ENCODE measurements around the gene KCNV2. TPM values are rescaled to one million over a fixed set of nuclear protein-coding genes. Genes with fewer than 3 reads are reported as not detected.
A peak's percentile ranks its signal among the peaks of the same experiment; 100 is the strongest.

The KCNV2 gene
- total RNA-seq, 2 experiments from 2014 or later: not detected

DNA sequence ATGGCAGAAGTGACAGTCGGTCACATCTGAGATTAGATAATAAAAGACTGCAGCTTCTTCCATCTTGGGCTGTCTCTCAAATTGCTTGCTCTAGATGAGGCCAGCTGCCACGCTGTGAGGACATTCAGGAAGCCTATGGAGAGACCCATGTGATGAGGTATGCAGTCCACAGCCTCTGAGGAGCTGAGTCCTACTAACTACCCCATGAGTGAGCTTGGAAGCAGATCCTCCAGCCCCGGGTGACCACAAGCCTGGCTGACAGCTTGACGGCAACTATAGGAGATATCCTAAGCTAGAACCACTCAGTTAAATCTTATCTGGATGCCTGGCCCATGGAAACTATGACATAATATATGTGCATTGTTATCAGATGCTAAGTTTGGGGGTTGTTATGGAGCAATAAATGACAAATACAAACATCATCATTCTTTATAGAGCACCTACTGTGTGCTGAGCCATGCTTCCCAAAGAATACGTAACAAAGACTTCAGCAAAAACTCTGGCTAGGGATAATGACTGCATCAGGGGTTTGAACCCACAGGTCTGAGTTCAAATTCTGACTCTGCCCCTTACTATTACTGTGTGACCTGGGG is 26.7 kb downstream of the KCNV2 start:
- no peak for DNase-seq
- Mint-ChIP-seq H3K27ac (no peak overlapping the region), H3K4me1 (ENCODE audit: low read depth) (no peaks in the 10 kb centered on the region), H3K4me3 (no peak overlapping the region), H3K36me3 (ENCODE audit: low read depth) (peaks cover 39% of the 10 kb centered on the region), H3K9me3 (peaks cover 4% of the 10 kb centered on the region), H3K27me3 (ENCODE audit: low read depth) (no peaks in the 10 kb centered on the region)
- CTCF ChIA-PET: interaction anchor here (0.6 kb wide), 1 partner anchor 199 kb away, joined by 3 read pairs; no protein-coding TSS in a partner anchor
- intact Hi-C loops (cut with micrococcal nuclease): no loop called here

DNA sequence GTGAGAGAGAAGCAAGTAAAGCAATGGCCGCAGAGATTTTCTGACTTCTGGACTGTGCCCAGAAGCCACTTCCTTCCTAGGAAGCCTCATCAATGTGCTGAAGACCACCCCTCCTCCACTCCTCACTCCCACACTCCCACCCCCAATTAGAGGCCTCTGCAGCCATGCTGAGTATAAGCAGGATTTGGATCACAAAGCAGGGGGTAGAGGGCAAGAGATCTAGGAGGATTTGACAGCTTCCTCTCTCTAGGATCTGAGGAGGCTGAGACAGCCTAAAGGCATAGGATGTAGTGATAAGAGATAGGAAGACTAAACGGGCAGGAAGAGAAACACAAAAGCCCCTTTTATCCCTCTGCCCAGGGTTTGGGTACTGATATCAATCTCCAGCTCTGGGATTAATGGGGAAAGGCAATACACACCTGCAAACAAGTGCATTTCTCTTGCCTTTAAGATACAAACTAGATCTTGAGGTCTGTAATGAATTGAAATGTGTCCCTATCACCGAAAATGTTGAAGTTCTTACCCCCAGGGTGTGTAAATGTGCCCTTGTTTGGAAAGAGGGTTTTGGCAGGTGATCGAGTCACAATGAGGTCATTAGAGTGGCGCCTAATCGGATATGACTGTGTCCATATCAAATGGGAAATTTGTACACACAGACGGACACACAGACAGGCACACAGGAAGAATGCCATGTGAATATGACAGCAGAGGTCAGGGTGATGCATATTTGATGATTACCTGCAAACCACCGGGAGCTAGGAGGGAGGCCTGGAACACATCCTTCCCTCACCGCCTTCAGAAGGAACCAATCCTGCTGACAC is 28.5 kb downstream of the KCNV2 start:
- peaks cover 13% of the 10 kb centered on the region for H3K9me3 Mint-ChIP-seq
- no peaks in the 10 kb centered on the region for H3K27me3 Mint-ChIP-seq (ENCODE audit: low read depth)
- no peak for DNase-seq
- intact Hi-C loops (cut with micrococcal nuclease): no loop called here
- H3K4me1 Mint-ChIP-seq (ENCODE audit: low read depth): no peaks in the 10 kb centered on the region
- CTCF ChIA-PET: no interaction called here
- H3K4me3 Mint-ChIP-seq: no peak overlapping the region
- peaks cover 52% of the 10 kb centered on the region for H3K36me3 Mint-ChIP-seq (ENCODE audit: low read depth)
- no peak overlapping the region for H3K27ac Mint-ChIP-seq

DNA sequence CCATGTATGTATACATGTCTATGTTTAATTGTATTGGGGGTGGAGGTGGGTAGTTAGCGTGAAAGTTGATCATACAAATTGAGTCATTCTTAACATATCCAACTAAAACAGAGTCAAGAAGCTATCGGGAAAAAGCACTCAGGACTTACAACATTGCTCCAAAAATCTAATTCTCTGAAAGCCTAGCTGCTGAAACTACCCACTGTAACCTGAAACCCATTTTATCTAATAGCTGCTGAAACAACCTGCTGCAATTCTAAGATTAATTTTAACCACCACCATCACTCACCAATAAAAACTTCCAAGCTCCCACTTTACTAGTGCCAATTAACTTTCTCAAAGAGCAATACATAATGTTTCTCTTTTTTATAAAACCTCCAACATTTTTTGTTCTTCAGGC is 32.2 kb downstream of the KCNV2 start:
- H3K9me3 Mint-ChIP-seq: peaks cover 19% of the 10 kb centered on the region
- intact Hi-C loops (cut with micrococcal nuclease): no loop called here
- H3K27ac Mint-ChIP-seq: no peak overlapping the region
- peaks cover 74% of the 10 kb centered on the region for H3K36me3 Mint-ChIP-seq (ENCODE audit: low read depth)
- CTCF ChIA-PET: no interaction called here
- DNase-seq: no peak
- no peaks in the 10 kb centered on the region for H3K4me1 Mint-ChIP-seq (ENCODE audit: low read depth)
- no peak overlapping the region for H3K4me3 Mint-ChIP-seq
- no peaks in the 10 kb centered on the region for H3K27me3 Mint-ChIP-seq (ENCODE audit: low read depth)

DNA sequence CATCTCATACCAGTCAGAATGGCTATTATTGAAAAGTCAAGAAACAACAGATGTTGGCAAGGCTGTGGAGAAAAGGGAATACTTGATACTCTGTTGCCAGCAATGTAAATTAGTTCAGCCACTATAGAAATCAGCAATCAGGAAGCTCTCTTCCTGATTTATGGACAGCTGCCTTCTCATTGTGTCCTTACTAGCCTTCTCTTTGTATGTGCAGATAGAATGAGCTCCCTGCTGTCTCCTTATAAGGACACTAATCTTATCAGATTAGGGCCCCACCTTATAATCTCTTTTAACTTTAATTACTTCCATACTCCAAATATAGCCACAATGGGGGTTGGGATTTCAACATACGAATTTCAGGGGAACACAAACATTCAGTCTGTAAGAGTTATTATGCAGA is 38.0 kb downstream of the KCNV2 start:
- no peaks in the 10 kb centered on the region for H3K4me1 Mint-ChIP-seq (ENCODE audit: low read depth)
- H3K36me3 Mint-ChIP-seq (ENCODE audit: low read depth): peaks cover 75% of the 10 kb centered on the region
- CTCF ChIA-PET: no interaction called here

DNA sequence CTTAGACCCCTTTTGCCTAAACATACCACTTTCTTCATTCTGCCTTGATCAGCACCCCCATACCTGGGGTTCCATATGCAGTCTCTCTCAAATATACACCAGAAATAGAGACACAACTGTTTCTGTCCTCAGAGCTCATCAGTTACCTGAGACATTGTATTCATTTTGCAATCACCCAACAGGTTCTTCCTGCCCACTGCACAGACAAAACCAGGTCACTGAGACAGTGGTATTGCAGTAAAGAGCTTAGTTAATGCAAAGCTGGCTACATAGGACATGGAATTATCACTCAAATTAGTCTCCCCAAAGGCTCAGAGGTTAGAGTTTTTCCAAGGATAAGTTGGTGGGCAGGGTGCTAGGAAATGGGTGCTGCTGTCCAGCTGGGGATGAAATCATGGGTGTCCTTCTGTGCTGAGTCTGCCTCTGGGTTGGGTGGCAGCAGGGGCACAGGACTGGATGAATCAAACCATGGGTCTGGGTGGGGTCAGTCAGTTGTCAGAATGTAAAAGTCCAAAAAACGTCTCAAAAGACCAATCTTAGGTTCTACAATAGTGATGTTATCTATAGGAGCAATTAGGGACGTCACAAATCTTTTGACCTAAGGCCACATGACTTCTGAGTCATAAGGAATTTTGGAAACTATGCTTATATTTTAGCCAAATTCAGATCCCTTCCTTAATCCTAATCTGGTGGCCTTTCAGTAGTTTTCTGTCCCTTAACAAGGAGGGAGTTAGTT is 41.0 kb downstream of the KCNV2 start:
- no peak overlapping the region for H3K27ac Mint-ChIP-seq
- no peak for DNase-seq
- H3K27me3 Mint-ChIP-seq (ENCODE audit: low read depth): no peaks in the 10 kb centered on the region
- intact Hi-C loops (cut with micrococcal nuclease): no loop called here
- H3K36me3 Mint-ChIP-seq (ENCODE audit: low read depth): peaks cover 72% of the 10 kb centered on the region
- H3K4me3 Mint-ChIP-seq: no peak overlapping the region
- no peaks in the 10 kb centered on the region for H3K9me3 Mint-ChIP-seq
- H3K4me1 Mint-ChIP-seq (ENCODE audit: low read depth): no peaks in the 10 kb centered on the region
- CTCF ChIA-PET: no interaction called here

More for the DNA sequence above, 38.0 kb downstream of the KCNV2 start:
- DNase-seq: no peak
- H3K27me3 Mint-ChIP-seq (ENCODE audit: low read depth): no peaks in the 10 kb centered on the region
- no peak overlapping the region for H3K27ac Mint-ChIP-seq
- intact Hi-C loops (cut with micrococcal nuclease): no loop called here
- H3K4me3 Mint-ChIP-seq: no peak overlapping the region
- H3K9me3 Mint-ChIP-seq: peaks cover 9% of the 10 kb centered on the region

DNA sequence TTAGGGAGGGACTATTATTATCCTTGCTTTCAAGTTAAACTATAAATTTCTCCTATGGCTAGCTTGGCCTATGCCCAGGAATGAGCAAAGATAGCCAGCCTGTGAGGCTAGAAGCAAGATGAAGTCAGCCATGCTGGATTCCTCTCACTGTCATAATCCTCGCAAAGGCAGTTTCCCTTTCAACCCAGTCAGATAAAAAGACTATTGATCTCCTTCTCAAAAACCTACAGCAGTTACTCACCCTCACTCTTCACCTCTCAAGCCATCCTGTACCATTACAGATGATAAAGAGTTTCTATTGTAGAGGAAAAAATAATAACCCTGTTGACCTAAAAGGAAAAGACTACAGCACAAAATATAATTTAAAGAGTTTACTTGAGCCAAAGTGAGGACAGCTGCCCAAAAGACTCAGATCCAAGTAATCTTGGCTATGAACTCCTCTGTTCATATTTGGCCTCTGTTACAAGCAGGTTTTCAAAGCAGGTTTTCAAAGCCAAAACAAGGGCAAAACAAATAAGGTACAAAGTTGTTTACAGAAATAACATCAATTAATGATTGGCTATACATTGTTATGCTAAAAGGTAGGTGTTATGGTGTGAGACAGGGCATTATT is 41.7 kb downstream of the KCNV2 start:
- no peak for DNase-seq
- Mint-ChIP-seq H3K4me1 (ENCODE audit: low read depth) (peaks cover 2% of the 10 kb centered on the region), H3K36me3 (ENCODE audit: low read depth) (peaks cover 72% of the 10 kb centered on the region)

DNA sequence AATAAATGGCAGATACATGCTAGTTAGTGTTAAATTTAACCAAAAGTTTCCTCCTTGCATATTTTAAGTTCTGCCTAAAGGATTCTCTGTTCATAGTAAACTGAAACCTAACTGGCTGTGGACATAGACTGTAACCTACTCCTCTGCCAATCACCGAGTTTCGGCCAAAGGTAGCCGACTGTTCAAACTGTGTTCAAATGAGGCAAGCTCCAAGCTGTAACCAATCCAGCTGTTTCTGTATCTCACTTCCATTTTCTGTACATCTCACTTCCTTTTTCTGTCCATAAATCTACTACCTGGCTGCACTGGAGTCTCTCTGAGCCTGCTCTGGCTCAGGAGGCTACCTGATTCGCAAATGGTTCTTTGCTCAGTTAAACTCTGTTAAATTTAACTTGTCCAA is 44.1 kb downstream of the KCNV2 start:
- Mint-ChIP-seq H3K4me3 (no peak overlapping the region), H3K36me3 (ENCODE audit: low read depth) (peaks cover 67% of the 10 kb centered on the region), H3K4me1 (ENCODE audit: low read depth) (peaks cover 23% of the 10 kb centered on the region), H3K9me3 (no peaks in the 10 kb centered on the region), H3K27me3 (ENCODE audit: low read depth) (no peaks in the 10 kb centered on the region), H3K27ac (no peak overlapping the region)
- no peak for DNase-seq
- CTCF ChIA-PET: no interaction called here
- intact Hi-C loops (cut with micrococcal nuclease): no loop called here

More for the DNA sequence above, 41.7 kb downstream of the KCNV2 start:
- Mint-ChIP-seq H3K27me3 (ENCODE audit: low read depth) (no peaks in the 10 kb centered on the region), H3K4me3 (no peak overlapping the region), H3K9me3 (no peaks in the 10 kb centered on the region), H3K27ac (no peak overlapping the region)
- CTCF ChIA-PET: no interaction called here
- intact Hi-C loops (cut with micrococcal nuclease): no loop called here

DNA sequence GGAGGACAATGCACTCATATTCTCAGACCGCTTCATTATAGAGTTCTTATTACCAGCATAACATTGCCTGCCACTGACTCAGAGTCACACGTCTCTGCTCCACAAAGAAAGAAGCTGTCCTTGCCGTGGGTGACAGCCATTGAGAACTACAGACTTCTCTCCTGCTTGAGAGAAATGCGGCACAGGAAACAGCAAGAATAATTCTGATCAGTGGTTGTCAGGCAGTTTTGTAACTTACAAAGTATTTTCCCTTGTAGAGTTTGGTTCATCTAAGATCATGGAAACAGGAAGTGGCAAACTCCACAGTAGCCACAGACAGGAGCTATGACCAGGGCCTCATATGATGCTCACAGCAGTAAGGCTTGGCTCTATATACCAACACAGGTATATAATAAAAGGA is 47.0 kb downstream of the KCNV2 start:
- Mint-ChIP-seq H3K27ac (peak overlapping the region; percentile 82), H3K27me3 (ENCODE audit: low read depth) (no peaks in the 10 kb centered on the region), H3K4me3 (no peak overlapping the region), H3K36me3 (ENCODE audit: low read depth) (peaks cover 59% of the 10 kb centered on the region), H3K9me3 (no peaks in the 10 kb centered on the region), H3K4me1 (ENCODE audit: low read depth) (peaks cover 23% of the 10 kb centered on the region)
- CTCF ChIA-PET: no interaction called here
- peak; percentile 37 for DNase-seq
- intact Hi-C loops (cut with micrococcal nuclease): loop anchor here (1.0 kb wide), 1 partner anchor 143 kb away; the partner anchor contains the start of gene VLDLR

DNA sequence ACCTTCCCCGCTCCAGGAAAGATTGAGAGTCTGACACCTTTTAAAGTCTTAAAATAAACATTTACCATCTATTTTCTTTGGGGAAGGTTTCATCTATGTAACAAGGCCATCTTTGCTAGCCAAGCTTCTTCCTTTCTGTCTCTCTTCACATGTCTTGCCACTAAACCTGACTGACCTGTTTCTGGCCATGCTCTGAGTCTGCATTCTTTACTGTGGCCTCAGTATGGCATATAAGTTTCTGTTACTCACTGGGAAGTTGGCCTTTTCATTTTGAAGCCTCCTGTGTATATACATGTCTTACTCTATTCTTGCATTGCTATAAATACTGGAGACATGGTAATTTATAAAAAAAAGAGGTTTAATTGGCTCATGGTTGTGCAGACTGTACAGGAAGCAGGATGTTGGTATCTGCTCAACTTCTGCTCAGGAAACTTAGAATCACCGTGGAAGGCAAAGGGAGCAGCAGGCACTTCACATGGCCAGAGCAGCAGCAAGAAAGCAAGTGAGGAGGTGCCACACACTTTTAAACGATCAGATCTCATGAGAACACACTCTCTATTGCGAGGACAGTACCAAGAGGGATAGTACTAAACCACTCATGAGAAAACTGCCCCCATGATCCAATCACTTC is 48.1 kb downstream of the KCNV2 start:
- intact Hi-C loops (cut with micrococcal nuclease): no loop called here
- Mint-ChIP-seq H3K27ac (peak overlapping the region; percentile 72), H3K36me3 (ENCODE audit: low read depth) (peaks cover 58% of the 10 kb centered on the region), H3K9me3 (no peaks in the 10 kb centered on the region), H3K4me1 (ENCODE audit: low read depth) (peaks cover 23% of the 10 kb centered on the region), H3K4me3 (no peak overlapping the region), H3K27me3 (ENCODE audit: low read depth) (no peaks in the 10 kb centered on the region)
- DNase-seq: no peak
- CTCF ChIA-PET: no interaction called here

DNA sequence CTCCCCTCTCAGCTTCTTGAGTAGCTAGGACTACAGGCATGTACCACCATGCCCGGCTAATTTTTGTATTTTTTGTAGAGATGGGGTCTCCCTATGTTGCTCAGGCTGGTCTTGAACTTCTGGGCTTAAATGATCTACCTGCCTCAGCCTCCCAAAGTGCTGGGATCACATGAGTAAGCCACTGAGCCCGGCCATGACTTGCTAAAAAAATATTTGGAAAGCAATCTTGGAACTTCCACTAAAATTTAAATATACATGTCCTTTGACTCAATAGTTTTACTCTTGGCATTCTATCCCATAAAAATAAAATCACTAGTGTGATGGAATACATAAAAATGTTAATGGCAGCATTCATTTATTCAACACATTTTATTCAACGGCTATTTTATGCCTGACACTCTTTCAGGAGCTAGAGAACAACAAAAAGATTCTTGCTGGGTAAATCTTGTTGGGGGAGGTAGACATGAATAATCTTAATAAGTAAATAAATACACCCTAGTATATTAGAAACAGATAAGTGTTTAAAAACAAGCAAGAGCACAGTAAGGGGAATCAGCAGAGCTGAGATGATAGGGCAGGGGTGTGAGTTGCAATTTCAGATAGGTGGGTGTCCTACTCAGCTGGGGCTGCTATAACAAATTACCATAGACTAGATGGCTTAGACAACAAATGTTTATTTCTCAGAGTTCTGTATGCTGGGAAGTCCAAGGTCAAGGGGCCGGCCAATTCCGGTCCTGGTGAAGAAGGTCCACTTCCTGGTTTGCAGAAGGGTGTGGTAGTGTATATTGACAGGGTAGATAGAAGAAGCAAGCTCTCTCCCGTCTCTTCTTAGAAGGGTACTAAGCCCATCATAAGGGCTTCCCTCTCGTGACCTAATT is 50.7 kb downstream of the KCNV2 start:
- no peak overlapping the region for H3K27ac Mint-ChIP-seq
- H3K27me3 Mint-ChIP-seq (ENCODE audit: low read depth): no peaks in the 10 kb centered on the region
- DNase-seq: no peak
- peaks cover 23% of the 10 kb centered on the region for H3K4me1 Mint-ChIP-seq (ENCODE audit: low read depth)
- intact Hi-C loops (cut with micrococcal nuclease): no loop called here
- no peaks in the 10 kb centered on the region for H3K9me3 Mint-ChIP-seq
- H3K4me3 Mint-ChIP-seq: no peak overlapping the region
- H3K36me3 Mint-ChIP-seq (ENCODE audit: low read depth): peaks cover 67% of the 10 kb centered on the region
- CTCF ChIA-PET: no interaction called here

DNA sequence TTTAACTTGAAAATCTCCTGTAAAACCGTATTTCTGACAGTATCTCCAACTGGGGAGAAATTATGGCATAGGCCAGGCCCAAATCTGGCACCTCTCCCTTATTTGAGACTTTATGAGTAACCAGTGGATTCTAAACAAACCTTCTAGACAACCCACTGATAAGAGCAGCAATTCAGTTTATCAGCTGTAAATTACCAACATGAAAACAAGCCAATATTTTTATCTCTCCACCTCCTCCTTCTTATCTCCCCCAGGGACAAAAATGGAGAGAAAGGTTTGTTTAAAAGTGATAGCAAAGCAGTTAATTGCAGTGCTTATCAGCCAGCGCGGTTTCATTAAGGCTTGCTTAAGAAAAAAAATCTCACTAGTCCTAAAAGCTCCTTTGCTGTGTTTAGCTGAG is 53.8 kb downstream of the KCNV2 start:
- CTCF ChIA-PET: no interaction called here

More for the DNA sequence above, 53.8 kb downstream of the KCNV2 start:
- Mint-ChIP-seq H3K4me3 (no peak overlapping the region), H3K9me3 (peaks cover 21% of the 10 kb centered on the region), H3K27ac (no peak overlapping the region), H3K27me3 (ENCODE audit: low read depth) (no peaks in the 10 kb centered on the region), H3K36me3 (ENCODE audit: low read depth) (peaks cover 77% of the 10 kb centered on the region), H3K4me1 (ENCODE audit: low read depth) (peaks cover 4% of the 10 kb centered on the region)
- intact Hi-C loops (cut with micrococcal nuclease): no loop called here
- no peak for DNase-seq
